Hair follicle dermal papilla cell (primary cell): Measurements from ENCODE around the gene MXRA7. TPM values are rescaled to one million over a fixed set of nuclear protein-coding genes. Genes with fewer than 3 reads are reported as not detected.

Experiments
- small RNA-seq: library from RNA; depleted of rRNA; stranded (forward); fragments of <200 nt; gene quantifications from one replicate; pipeline ENCODE3, GENCODE V24; 2012
- total RNA-seq: library from RNA; depleted of rRNA; stranded (reverse); fragments of >200 nt; gene quantifications from 2 replicates; pipeline ENCODE4 v1.2.3, GENCODE V29; 2012

Gene MXRA7
- 196 and 241 TPM in 2 replicates for total RNA-seq

GRCh38 chr17:76710863-76711611 lies at the start of gene MXRA7:
MXRA7 (minus strand) TSS chr17:76710965; CDS start chr17:76710946, 19 bp downstream.

GRCh38 chr17:76737676-76738467 lies 27.1 kb upstream of the MXRA7 start, which contains the start of gene MFSD11:
MFSD11 (plus strand) TSS chr17:76738119; CDS start chr17:76738353, 234 bp downstream.

GRCh38 chr17:76737082-76737675 lies 26.4 kb upstream of the MXRA7 start, which contains the start of gene SRSF2:
SRSF2 (minus strand) TSS chr17:76737331; CDS start chr17:76737160, 171 bp downstream.

GRCh38 chr17:76726776-76727718 lies 16.3 kb upstream of the MXRA7 start, which contains the start of gene METTL23:
METTL23 (plus strand) TSS chr17:76726839; CDS start chr17:76729711, 2,872 bp downstream.

GRCh38 chr17:76726231-76726775 lies 15.5 kb upstream of the MXRA7 start, which contains the start of gene JMJD6:
JMJD6 (minus strand) TSS chr17:76726606; CDS start chr17:76726475, 131 bp downstream.

GRCh38 chr17:76643553-76644148 lies 67.1 kb downstream of the MXRA7 start, which contains the start of gene ST6GALNAC1:
ST6GALNAC1 (minus strand) TSS chr17:76643757; CDS start chr17:76643638, 119 bp downstream.

Small RNA genes within 50 kb of the gene (small RNA-seq; reads per million reads assigned to genes)
- gene AC005837.3 (not detected), gene RF02271 (not detected), gene RNU6-227P (not detected), gene RNU6-97P (not detected), gene RNY4P36 (not detected)

Other genes with a start within 250 kb of the MXRA7 start
- not detected in 2 replicates for gene AANAT, start 243.4 kb downstream of the MXRA7 start, total RNA-seq
- 8.4 and 10.3 TPM in 2 replicates for gene RHBDF2, start 209.5 kb downstream of the MXRA7 start, total RNA-seq
- 10.0 and 15.6 TPM in 2 replicates for gene CYGB, start 173.3 kb downstream of the MXRA7 start, total RNA-seq
- gene PRCD, start 170.9 kb downstream of the MXRA7 start, total RNA-seq = 1.1 and 1.3 TPM in 2 replicates
- gene ST6GALNAC2, start 125.1 kb downstream of the MXRA7 start, total RNA-seq = 0.65 and 3.3 TPM in 2 replicates
- not detected in 2 replicates for gene ST6GALNAC1, start 67.2 kb downstream of the MXRA7 start, total RNA-seq
- 27.9 and 30.5 TPM in 2 replicates for gene JMJD6, start 15.6 kb upstream of the MXRA7 start, total RNA-seq
- gene METTL23, start 15.9 kb upstream of the MXRA7 start, total RNA-seq = 21.6 and 24.9 TPM in 2 replicates
- 152 and 165 TPM in 2 replicates for gene SRSF2, start 26.4 kb upstream of the MXRA7 start, total RNA-seq
- 30.7 and 34.1 TPM in 2 replicates for gene MFSD11, start 27.2 kb upstream of the MXRA7 start, total RNA-seq
- gene MGAT5B, start 157.4 kb upstream of the MXRA7 start, total RNA-seq = 2.6 and 4.7 TPM in 2 replicates